GM18951 (cell line): ENCODE measurements around the gene UBC.
"Not testable (repeated sequence)": the region's sequence is repeated elsewhere in the genome, so short reads cannot be mapped to it uniquely, and the experiment has no call there.

Source experiments
- POLR2A ChIP-seq: IDR thresholded peaks from 4 replicates; pipeline ENCODE4 v1.6.1; 2011; ENCODE audit warnings: mild to moderate bottlenecking; ENCODE audit not compliant: insufficient read length, insufficient read depth; ENCODE audit errors: extremely low read depth
- in situ Hi-C: fragments of 300-500 bp; cut with MboI; formaldehyde crosslinking; loops from one replicate; pipeline ENCODE4 v1.12.0; 2022; ENCODE audit warnings: low sequenced_read_pairs, mixed read lengths, inconsistent platforms; ENCODE audit not compliant: unreplicated experiment

The UBC gene

DNA sequence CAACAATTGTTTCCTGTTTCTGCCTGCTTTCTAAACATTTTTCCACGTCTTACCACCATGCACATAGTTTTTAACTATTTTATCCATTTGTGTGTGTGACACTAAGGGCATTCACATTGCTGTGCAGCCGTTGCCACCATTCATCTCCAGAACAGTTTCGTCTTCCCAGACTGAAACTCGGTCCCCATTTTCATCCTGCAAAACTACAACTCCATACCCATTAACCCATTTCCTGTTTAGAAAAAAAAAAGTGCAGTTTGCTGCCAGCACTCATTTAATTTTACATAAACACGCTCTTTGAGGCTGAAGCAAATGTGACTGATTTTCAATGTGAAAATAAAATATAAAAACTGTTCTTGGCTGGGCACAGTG, 15.5 kb downstream of the UBC start:
- in situ Hi-C loops: no loop called here
- TF ChIP-seq POLR2A: no peak

DNA sequence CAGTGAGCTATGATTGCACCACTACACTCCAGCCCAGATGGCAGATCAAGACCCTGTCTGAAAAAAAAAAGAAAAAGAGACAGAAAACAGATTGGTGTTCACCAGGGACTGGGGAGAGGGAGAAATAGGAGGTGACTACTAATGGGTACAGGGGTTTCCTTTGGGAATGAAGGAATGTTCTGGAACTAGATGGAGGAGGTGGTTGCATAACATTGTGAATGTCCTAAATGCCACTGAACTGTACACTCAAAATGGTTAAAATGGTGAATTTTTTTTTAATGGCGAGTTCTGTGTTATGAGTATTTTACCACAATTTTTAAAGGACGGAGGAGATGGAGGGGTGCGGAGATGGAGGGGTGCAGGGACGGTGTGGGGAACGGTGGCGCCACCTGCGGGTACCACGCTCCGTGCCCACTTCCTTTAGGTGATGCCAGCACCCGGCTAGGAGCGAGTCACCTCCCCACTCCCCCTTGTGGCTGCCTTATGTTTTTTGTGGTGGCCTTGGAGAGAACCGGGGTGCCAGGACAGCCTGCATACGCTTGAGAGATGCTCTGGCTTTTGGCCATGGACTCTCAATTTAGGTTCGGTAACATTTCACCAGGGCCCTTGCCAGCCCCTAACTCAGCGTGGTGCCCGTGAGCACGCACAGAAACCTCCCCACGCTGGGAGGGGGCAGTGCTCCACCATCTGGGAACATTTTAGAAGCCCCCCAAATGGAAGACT, 16.1 kb downstream of the UBC start:
- no peak for TF ChIP-seq POLR2A
- in situ Hi-C loops: no loop called here

DNA sequence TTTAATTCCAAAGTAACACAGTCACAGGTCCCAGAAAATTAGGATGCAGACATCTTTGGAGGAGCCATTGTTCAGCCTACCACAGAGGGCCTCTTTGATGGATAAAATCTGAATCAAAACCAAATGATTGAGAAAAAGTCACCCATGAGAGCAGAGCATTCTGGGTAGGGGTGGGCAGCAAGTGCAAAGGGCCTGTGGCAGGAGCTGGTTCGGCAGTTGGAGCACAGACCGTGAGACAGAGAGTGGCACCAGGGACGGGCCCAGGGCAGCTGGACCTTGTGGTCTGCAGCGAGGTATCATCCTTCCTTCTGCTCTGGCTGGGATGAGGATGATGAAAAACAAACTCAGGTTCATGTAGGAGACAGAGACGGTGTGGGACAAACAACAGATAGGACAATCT, 18.0 kb downstream of the UBC start:
- no peak for TF ChIP-seq POLR2A
- in situ Hi-C loops: no loop called here

DNA sequence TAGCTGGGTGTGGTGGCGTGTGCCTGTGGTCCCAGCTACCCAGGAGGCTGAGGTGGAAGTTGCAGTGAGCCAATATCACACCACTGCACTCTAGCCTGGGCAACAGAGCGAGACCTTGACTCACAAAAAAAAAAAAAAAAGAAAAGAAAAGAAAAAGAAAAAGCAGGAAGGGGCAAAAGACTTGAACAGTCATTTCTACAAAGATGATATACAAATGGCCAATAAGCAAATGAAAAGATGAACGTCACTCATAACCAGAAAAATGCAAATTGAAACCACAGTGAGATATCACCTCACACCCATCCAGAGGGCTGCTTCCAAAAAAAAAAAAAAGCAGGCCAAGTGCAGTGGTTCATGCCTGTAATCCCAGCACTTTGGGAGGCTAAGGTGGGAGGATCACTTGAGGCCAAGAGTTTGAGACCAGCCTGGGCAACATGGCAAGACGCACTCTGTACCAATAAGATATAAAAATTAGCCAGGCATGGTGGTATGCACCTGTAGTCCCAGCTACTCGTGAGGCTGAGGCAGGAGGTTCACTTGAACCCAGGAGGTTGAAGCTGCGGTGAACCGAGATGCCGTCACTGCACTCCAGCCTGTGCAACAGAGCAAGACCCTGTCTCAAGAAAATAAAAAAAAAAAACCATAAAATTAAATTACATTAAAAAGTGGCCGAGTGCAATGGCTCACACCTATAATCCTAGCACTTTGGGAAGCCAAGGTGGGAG, 20.5 kb downstream of the UBC start:
- no peak for TF ChIP-seq POLR2A
- in situ Hi-C loops: no loop called here

DNA sequence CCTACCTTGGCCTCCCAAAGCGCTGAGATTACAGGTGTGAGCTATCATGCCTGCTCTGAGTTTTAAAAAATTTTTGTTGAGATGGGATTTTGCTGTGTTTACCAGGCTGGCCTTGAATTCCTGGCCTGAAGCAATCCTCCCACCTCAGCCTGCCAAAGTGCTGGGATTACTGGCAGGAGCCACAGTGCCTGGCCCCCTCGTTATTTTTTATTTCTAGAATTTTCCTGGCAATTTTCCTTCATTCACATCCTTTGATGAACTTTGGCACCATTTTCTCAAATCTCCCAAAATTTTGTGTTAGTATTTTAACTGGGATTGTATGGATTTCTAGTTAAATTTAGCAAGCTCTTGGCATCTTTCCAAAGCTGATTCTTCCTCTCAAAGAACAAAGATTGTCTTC, 26.2 kb downstream of the UBC start:
- TF ChIP-seq POLR2A: no peak

DNA sequence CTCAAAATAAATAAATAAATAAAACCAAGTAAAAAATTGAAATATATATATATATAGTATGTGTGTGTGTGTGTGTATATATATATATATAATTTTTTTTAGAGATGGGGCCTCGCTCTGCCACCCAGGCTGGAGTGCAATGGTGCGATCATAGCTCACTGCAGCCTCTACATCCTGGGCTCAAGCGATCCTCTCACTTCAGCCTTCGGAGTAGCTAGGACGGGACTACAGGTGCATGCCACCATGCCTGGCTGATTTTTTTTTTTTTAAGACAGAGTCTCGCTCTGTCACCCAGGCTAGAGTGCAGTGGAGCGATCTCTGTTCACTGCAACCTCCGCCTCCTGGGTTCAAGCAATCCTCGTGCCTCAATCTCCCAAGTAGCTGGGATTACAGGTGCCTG, 26.7 kb downstream of the UBC start:
- in situ Hi-C loops: not testable (repeated sequence)

More for the DNA sequence above, 26.2 kb downstream of the UBC start:
- in situ Hi-C loops: no loop called here

DNA sequence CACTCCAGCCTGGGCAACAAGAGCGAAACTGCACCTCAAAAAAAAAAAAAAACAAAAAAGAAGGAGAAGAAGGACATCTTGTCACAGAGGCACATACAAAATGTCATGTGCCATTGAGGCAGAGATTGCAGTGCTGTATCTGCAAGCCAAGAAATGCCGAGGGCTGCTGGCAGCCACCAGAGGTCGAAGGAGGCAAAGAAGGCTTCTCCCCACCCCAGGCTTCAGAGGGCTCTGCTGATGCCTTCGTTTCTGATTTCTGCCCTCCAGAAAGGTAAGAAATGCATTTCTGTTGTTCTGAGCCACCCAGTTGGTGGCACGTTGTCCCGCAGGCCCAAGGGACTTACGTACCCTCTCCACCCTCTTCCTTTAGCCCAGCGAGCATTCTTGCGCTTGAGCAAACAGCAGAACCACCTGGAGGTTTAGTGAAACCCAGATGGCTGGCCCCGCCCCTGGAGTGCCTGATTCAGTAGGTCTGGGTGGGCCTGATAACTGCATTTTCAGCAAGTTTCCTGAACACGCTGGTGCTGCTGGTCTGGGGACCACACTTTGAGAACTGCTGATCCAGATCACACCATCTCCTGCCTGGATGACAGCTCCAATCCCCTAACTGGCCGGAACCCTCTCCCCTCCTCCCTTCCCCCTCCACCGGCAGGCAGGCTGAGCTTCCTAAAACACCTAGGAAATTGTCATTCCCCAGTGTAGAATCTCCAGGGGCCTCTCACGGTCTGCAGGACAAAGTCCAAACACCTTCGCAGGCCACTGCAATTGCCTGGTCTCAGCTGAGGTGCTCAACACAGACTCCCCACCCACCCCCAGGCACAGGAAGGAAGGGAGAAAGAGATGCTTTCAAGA, 29.6 kb downstream of the UBC start:
- in situ Hi-C loops: no loop called here
- TF ChIP-seq POLR2A: peak; percentile 33

DNA sequence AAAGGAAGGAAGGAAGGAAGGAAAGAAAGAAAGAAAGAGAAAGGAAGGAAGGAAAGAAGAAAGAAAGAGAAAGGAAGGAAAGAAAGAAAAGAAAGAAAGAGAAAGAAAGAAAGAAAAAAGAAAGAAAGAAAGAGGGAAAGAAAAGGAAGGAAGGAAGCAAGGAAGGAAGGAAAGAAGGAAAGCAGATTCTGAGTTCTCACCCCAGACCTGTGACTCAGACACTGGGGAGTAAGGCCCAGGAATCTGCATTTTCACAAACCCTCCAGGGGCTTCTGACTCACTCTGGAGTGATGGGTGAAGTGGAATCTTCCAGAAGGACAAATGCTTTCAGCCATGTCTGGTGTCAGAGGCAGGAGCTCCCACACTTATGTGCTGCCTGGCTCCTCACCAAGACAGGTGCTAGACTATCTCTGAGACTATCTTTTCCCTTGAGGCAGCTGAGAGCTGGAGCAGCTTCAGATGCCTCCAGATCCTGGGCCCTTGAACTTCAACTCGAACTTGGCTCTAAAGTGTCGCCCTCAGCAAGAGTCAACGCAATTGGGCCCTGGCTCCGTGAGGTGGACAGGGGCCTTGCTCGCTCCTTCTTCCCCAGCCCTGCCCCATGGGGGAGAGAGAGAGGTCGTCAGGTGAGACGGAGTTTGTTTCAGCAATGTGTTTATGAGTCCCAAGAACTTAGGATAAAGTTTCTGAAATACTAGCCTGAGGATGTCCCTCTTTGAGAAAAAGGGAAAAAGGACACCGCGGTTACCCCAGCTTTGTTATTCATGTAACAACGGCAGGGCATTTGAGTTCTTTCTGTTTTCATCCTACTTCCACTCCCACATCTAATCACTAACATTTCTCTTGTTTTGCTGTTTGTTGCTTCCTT, 31.0 kb downstream of the UBC start:
- in situ Hi-C loops: no loop called here
- TF ChIP-seq POLR2A: no peak

DNA sequence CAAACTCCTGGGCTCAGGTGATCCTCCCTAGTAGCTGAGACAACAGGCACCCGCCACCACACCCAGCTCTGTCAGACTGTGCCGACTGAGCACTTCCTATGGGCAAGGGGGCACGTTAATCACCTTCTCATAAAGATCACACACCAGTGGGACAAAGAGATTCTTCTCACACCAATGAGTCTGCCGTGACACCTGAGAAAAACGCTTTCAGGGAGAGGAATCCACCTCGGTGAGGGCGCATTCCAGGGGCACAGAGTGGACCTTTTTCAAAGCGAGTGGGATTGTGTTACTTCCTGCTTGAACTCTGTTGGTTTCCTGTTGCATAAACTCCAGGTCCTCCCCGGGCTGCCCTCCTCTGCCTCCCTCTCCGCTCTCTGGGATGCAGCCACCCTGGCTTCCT, 33.3 kb downstream of the UBC start:
- TF ChIP-seq POLR2A: no peak
- in situ Hi-C loops: no loop called here

DNA sequence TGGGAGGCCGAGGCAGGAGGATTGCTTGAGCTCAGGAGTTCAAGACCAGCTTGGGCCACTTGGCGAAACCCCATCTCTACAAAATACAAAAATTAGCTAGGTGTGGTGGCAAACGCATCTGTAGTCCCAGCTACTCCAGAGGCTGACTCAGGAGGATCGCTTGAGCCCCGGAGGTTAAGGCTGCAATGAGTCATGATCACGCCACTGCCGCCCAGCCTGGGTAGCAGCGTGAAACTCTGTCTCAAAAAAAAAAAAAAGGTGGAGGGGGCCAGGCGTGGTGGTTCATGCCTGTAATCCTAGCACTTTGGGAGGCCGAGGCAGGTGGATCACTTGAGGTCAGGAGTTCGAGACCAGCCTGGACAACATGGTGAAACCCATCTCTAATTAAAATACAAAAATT, 34.1 kb downstream of the UBC start:
- in situ Hi-C loops: not testable (repeated sequence)

DNA sequence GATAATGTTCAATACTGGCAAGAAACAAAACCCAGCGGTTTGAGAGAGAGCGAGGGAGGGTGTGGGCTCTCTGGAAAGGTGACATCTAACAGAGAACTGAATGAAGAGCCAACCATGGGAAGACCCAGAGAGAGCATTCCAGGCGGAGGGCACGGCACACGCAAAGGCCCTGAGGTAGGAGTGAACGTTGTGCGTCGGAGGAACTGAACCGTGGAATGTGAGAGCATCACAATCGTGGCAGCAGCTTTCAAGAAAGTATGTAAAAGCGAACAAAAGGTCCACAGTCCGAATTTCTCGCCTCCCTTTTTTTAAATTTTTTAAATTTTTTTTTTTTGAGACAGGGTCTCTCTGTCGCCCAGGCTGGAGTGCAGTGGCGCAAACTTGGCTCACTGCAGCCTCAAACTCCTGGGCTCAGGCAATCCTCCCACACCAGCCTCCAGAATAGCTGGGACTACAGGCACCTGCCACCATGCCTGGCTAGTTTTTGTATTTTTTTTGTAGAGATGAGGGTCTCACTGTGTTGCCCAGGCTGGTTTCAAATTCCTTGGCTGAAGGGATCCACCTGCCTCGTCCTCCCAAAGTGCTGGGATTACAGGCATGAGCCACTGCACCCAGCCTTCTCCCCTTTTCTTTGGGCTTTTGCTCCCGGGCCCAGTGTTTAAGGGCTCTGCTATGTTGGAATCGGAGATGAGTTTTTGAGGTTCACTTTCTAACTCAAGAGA, 35.5 kb downstream of the UBC start:
- in situ Hi-C loops: no loop called here
- TF ChIP-seq POLR2A: no peak

DNA sequence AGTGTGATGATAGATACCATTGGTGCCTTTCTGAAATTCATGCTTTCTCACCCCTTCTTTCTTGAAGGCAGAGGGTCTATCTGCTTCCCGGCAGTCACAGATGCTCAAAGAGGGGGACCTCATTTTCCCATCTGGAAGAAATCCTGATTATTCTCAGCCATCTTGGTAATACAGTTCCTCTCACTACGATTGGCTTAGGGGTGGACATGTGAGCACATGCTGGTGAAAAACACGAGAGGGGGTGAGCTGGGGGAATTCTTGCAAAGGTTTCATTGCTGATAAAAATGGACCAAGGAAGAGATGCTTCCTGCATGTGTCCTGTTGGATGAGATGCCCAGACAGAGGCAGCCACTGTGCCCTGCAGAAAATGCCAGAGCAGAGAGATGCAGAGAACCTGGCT, 37.0 kb downstream of the UBC start:
- no peak for TF ChIP-seq POLR2A
- in situ Hi-C loops: no loop called here

DNA sequence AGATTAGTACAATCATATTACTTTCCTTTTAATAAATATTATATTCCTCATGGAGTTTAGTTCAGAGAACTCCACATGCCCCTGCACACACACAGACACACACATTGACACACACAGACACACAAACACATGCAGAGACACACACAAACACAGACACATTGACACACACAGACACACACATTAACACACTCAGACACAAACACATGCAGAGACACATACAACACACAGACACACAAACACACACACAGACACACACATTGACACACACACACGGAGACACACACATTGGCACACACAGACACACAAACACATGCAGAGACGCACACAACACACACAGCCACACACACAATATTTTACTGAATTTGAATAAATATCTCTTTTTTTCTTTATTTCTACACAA, 38.3 kb downstream of the UBC start:
- TF ChIP-seq POLR2A: no peak
- in situ Hi-C loops: no loop called here

DNA sequence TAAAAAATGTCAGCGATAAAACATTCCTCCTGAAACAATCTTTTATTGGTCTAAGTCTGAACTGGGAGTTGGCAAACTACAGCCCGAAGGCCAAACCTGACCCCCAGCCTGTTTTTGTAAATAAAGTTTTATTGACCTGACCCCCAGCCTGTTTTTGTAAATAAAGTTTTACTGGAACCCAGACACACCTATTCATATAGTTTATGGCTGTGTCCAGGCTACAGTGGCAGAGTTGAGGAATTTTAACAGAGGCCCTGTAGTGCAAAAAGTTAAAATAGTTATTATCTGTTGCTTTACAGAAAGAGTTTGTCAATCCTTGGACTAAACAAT, 38.7 kb downstream of the UBC start:
- in situ Hi-C loops: no loop called here
- TF ChIP-seq POLR2A: no peak
